ENCODE measurements around the gene GPR152. TPM values are rescaled to one million over a fixed set of nuclear protein-coding genes. Genes with fewer than 3 reads are reported as not detected.

The GPR152 gene
- total RNA-seq, 4 donors from 2014 or later = not detected

GRCh38 chr11:67410984-67411784 is 41.3 kb downstream of the GPR152 start:
- H3K36me3 ChIP-seq = no peaks in the 10 kb centered on the region
- TF ChIP-seq POLR2A (IDR thresholded peaks at IDR 0.05) = no peak
- no peak for TF ChIP-seq CTCF (IDR thresholded peaks at IDR 0.05)
- H3K4me3 ChIP-seq = no peak overlapping the region
- intact Hi-C loops (cut with DNase I) = no loop called here
- no peaks in the 10 kb centered on the region for H3K9me3 ChIP-seq
- no peak for DNase-seq
- peaks cover 12 to 62% (median 13%) of the 10 kb centered on the region in 3 donors for H3K4me1 ChIP-seq
- 83 to 88% methylated on average over 5 to 12 of the region's 17 CpGs for WGBS, 2 donors
- no peak overlapping the region for H3K27ac ChIP-seq
- peaks cover 0 to 75% (median 0%) of the 10 kb centered on the region in 4 donors for H3K27me3 ChIP-seq

GRCh38 chr11:67410369-67410831 is 42.1 kb downstream of the GPR152 start:
- no peak overlapping the region for H3K4me3 ChIP-seq
- peaks cover 0 to 83% (median 0%) of the 10 kb centered on the region in 4 donors for H3K27me3 ChIP-seq
- H3K27ac ChIP-seq = no peak overlapping the region
- intact Hi-C loops (cut with DNase I) = no loop called here
- TF ChIP-seq POLR2A (IDR thresholded peaks at IDR 0.05) (no peak), CTCF (IDR thresholded peaks at IDR 0.05) (no peak)
- no peaks in the 10 kb centered on the region for H3K9me3 ChIP-seq
- no peaks in the 10 kb centered on the region for H3K36me3 ChIP-seq
- DNase-seq = no peak
- WGBS, 2 donors = 64% methylated on average over 7 of the region's 15 CpGs; no CpG with 5 or more reads in 1 of the 2 donors
- peaks cover 5 to 58% (median 7%) of the 10 kb centered on the region in 3 donors for H3K4me1 ChIP-seq

- intact Hi-C loops (cut with DNase I) = no loop called here
- peak overlapping the region in 3 of 4 donors; percentile 13 to 48 (median 13) for H3K4me3 ChIP-seq
- no peaks in the 10 kb centered on the region for H3K9me3 ChIP-seq
- H3K36me3 ChIP-seq = no peaks in the 10 kb centered on the region
- peaks cover 0 to 55% (median 2%) of the 10 kb centered on the region in 3 donors for H3K4me1 ChIP-seq
- DNase-seq = no peak
- H3K27ac ChIP-seq = peak overlapping the region in 2 of 4 donors; percentile 45 to 65
- 10 to 19% methylated on average over 2 to 9 of the region's 13 CpGs for WGBS, 2 donors
- H3K27me3 ChIP-seq = peaks cover 0 to 82% (median 0%) of the 10 kb centered on the region in 4 donors
- TF ChIP-seq POLR2A (IDR thresholded peaks at IDR 0.05) = peak in 1 of 4 donors; percentile 31
- TF ChIP-seq CTCF (IDR thresholded peaks at IDR 0.05) = no peak
Observed at GRCh38 chr11:67409781-67410368, 42.7 kb downstream of the GPR152 start.

- DNase-seq = no peak
- no peak for TF ChIP-seq CTCF (IDR thresholded peaks at IDR 0.05)
- TF ChIP-seq POLR2A (IDR thresholded peaks at IDR 0.05) = peak in 1 of 4 donors; percentile 40
- 40 to 100% methylated on average over 1 to 2 of the region's 24 CpGs for WGBS, 2 donors
Observed at GRCh38 chr11:67409261-67409666, 43.3 kb downstream of the GPR152 start.

More at GRCh38 chr11:67409261-67409666, 43.3 kb downstream of the GPR152 start:
- Histone ChIP-seq H3K27me3 (peaks cover 0 to 84% (median 0%) of the 10 kb centered on the region in 4 donors), H3K27ac (peak overlapping the region in 2 of 4 donors; percentile 45 to 65), H3K4me1 (peaks cover 0 to 52% (median 0%) of the 10 kb centered on the region in 3 donors), H3K36me3 (no peaks in the 10 kb centered on the region), H3K9me3 (no peaks in the 10 kb centered on the region), H3K4me3 (peak overlapping the region in 3 of 4 donors; percentile 13 to 48 (median 13))
- intact Hi-C loops (cut with DNase I) = no loop called here
